Mesodermal cell (in vitro differentiated cells): ENCODE data around the gene DFFB.

ENCODE experiments used
- H3K27ac ChIP-seq: 2 replicates; pipeline ENCODE4 v1.7.0; 2013; ENCODE audit warnings: mild to moderate bottlenecking, low read depth, low read length, moderate library complexity; ENCODE audit not compliant: severe bottlenecking
- H3K36me3 ChIP-seq: 2 replicates; pipeline ENCODE4 v1.7.1; 2013; ENCODE audit warnings: mild to moderate bottlenecking, low read length, moderate library complexity; ENCODE audit not compliant: control insufficient read depth, insufficient read depth
- H3K4me1 ChIP-seq: one replicate; pipeline ENCODE4 v1.7.1; 2013; ENCODE audit warnings: mild to moderate bottlenecking, low read length; ENCODE audit not compliant: insufficient read depth, control insufficient read depth, poor library complexity, severe bottlenecking
- H3K4me3 ChIP-seq: 2 replicates; pipeline ENCODE4 v1.7.0; 2013; ENCODE audit warnings: low read length, control low read depth, mild to moderate bottlenecking; ENCODE audit not compliant: insufficient read depth, poor library complexity, severe bottlenecking; ENCODE audit errors: extremely low read depth
- H3K9me3 ChIP-seq: 2 replicates; pipeline ENCODE4 v1.7.1; 2013; ENCODE audit warnings: mild to moderate bottlenecking, low read length, moderate library complexity; ENCODE audit not compliant: control insufficient read depth
- whole genome bisulfite sequencing, 2 experiments: methylation state at CpG; one replicate each; pipeline ENCODE4 v1.1.5; 2013; ENCODE audit warnings: missing lambda C conversion rate in 2 of 2; ENCODE audit not compliant: insufficient coverage in 2 of 2; 5-methylcytosine and 5-hydroxymethylcytosine counted together

The DFFB gene

DNA sequence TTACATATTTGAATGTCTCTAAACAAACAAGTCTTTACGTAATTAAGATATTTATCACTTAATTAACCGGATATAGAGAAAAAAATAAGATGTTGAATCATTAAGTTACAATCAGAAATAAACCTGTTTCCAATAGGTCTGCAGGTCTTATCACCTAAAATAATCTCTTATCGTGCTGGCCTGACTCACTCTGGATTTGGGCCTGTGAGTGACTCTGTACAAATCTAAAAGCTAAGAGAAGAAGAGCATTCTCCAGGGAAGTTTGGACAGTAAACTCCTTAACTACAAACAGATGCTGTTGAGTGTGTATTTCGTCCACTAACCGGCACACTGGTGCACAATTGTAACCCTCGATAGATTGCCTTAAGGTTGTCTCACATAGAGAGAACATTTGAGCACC is 25.6 kb upstream of the DFFB start:
- Histone ChIP-seq H3K4me1 (no peaks in the 10 kb centered on the region), H3K4me3 (no peak overlapping the region), H3K9me3 (no peaks in the 10 kb centered on the region), H3K36me3 (peaks cover 61% of the 10 kb centered on the region), H3K27ac (no peak overlapping the region)
- 100% methylated on average over 3 of the region's 6 CpGs; no CpG with 5 or more reads in 1 of the 2 experiments for WGBS, 2 experiments

DNA sequence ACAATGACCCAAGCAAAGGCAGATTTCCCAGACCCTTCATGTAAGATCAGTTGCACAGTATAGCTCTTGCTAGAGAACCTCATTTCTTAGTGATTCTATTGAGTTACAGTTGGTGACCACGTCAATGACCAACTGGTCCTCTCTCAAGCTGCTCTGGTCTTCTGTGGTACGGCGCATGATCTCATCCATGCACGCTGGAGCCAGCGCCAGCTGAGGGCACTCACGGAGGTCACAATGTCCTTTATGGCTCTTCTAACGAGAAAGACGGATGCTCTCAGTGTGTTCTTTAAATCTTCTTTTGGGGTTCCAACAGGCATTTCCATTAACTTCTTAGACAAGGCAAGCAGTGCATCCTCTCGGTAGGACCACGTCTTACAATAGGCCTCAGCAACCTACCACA is 22.6 kb upstream of the DFFB start:
- WGBS, 2 experiments = 90 to 93% methylated on average over 9 of the region's 10 CpGs
- no peak overlapping the region for H3K27ac ChIP-seq
- peaks cover 8% of the 10 kb centered on the region for H3K9me3 ChIP-seq
- no peaks in the 10 kb centered on the region for H3K4me1 ChIP-seq
- H3K36me3 ChIP-seq = peaks cover 75% of the 10 kb centered on the region
- no peak overlapping the region for H3K4me3 ChIP-seq

DNA sequence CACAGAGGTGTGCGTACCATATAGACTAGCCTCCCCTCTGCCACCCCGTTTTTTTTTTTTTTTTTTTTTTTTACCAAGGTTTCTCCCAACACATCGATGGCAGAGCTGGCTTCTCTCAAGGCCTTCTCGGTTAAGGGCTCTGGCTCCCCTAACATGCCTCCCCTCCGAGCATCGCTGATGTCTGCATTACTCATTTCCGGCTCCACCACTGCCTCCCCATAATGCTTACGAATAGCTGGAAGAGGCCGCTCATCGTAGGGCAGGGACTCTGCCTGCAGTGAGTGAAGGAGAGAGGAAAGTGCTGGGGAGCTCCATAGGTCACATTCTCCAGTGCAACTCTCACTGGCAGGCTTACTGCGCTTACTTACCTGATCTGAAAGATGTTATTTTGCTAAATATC is 20.9 kb upstream of the DFFB start:
- Histone ChIP-seq H3K4me1 (no peaks in the 10 kb centered on the region), H3K9me3 (peaks cover 8% of the 10 kb centered on the region), H3K36me3 (peaks cover 77% of the 10 kb centered on the region), H3K27ac (no peak overlapping the region), H3K4me3 (no peak overlapping the region)
- WGBS, 2 experiments = 93 to 100% methylated on average over 3 to 6 of the region's 11 CpGs

DNA sequence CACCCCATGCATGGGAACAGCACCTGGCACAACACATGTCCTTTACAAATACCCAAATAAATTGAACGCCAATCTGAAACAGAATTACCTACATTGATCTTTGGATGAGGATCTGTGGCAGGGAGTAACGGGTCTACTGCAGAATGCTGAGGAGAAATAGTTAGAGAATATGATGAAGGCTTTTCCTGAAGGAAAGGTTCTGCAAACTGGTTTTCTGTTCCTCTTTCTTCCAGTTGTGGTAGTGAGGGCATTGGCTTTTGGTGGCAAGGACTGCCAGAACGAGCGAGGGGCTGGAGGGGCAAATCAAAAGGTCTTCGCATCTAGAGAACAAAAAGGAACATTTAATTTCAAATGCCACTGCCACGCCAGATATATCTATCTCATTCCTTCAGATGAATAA is 20.1 kb upstream of the DFFB start:
- Histone ChIP-seq H3K27ac (no peak overlapping the region), H3K36me3 (peaks cover 72% of the 10 kb centered on the region), H3K4me3 (no peak overlapping the region), H3K4me1 (no peaks in the 10 kb centered on the region), H3K9me3 (peaks cover 8% of the 10 kb centered on the region)
- 90% methylated on average over 2 of the region's 6 CpGs; no CpG with 5 or more reads in 1 of the 2 experiments for WGBS, 2 experiments

DNA sequence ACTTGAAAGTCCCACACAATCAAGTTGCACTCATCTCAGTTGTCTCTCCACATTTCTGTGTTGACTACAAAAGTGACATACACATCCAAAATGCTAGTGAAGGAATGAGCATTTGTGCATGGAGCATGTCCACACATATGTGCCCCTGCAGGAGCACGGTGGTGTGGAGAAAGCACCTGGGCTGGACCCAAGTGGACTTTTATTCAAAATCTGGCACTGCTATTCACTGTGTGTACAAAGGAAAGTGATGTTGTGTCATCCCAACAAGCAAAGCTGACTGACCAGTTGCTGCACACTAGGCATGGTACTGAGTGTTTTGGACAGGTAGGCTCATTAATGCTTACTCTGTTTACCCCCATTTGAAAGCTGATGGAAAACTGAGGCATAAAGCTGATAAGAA is 19.6 kb upstream of the DFFB start:
- Histone ChIP-seq H3K27ac (no peak overlapping the region), H3K36me3 (peaks cover 68% of the 10 kb centered on the region), H3K4me3 (no peak overlapping the region), H3K4me1 (no peaks in the 10 kb centered on the region), H3K9me3 (peaks cover 8% of the 10 kb centered on the region)
- WGBS, 2 experiments = 90 to 100% methylated on average over 1 of the region's 1 CpG

DNA sequence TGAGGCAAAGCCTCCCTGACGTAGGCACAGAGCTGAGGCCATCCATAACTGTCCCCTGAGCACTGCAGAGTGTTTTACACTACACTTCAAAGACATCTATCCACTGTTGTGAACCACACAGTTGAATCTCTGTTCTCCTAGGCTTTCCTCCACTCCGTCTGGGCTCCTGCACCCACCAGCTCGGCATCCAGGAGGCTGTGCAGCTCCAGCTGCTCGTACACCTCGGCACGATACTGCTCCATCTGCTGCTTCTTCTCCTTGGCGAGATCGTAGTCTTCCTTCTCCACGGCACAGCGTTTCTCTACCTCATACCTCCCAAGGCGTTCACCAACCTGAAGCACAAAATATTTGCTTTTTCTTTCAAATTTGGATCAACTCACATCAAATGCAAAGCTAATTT is 18.5 kb upstream of the DFFB start:
- peaks cover 8% of the 10 kb centered on the region for H3K9me3 ChIP-seq
- no peak overlapping the region for H3K4me3 ChIP-seq
- H3K27ac ChIP-seq = no peak overlapping the region
- H3K36me3 ChIP-seq = peaks cover 70% of the 10 kb centered on the region
- H3K4me1 ChIP-seq = no peaks in the 10 kb centered on the region
- 90 to 94% methylated on average over 10 to 11 of the region's 11 CpGs for WGBS, 2 experiments

DNA sequence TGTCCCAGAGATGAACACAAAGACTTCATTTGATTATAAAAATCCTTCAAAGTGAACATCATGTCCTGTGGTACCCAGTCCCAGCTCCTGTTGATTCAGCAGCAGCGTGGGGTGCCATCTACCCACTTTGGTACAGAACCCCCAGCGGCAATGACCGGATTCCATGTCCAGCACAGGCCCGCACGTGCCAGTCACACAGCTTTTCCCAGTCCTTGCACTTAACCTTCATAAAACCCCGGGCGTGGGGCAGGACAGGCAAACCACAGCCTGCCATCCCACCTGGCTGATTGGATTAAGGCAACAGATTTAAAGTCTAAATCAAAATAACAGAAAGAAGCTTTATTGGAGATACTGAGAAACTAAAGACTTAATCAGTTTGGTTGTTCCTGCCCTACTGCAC is 15.8 kb upstream of the DFFB start:
- WGBS, 2 experiments = 91 to 97% methylated on average over 5 to 7 of the region's 7 CpGs
- peaks cover 71% of the 10 kb centered on the region for H3K36me3 ChIP-seq
- H3K27ac ChIP-seq = no peak overlapping the region
- H3K9me3 ChIP-seq = peaks cover 8% of the 10 kb centered on the region
- H3K4me3 ChIP-seq = no peak overlapping the region
- no peaks in the 10 kb centered on the region for H3K4me1 ChIP-seq

DNA sequence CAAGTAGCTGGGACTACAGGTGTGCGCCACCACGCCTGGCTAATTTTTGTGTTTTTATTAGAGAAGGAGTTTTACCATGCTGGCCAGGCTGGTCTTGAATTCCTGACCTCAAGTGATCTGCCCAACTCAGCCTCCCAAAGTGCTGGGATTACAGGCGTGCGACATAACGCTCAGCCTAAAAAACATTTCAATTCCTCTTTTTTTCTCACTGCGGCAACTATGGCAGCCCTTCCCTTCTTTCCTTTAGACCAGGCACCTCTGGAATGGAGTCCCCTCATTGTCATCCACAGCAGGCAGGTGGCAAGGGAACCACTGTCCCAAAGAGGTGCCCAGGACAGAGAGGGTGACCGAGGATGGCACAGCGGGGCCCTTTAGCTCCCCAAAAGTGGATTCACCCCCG is 14.4 kb upstream of the DFFB start:
- Histone ChIP-seq H3K4me3 (no peak overlapping the region), H3K4me1 (no peaks in the 10 kb centered on the region), H3K27ac (no peak overlapping the region), H3K36me3 (peaks cover 69% of the 10 kb centered on the region), H3K9me3 (no peaks in the 10 kb centered on the region)
- WGBS, 2 experiments = 91 to 100% methylated on average over 5 to 8 of the region's 9 CpGs

DNA sequence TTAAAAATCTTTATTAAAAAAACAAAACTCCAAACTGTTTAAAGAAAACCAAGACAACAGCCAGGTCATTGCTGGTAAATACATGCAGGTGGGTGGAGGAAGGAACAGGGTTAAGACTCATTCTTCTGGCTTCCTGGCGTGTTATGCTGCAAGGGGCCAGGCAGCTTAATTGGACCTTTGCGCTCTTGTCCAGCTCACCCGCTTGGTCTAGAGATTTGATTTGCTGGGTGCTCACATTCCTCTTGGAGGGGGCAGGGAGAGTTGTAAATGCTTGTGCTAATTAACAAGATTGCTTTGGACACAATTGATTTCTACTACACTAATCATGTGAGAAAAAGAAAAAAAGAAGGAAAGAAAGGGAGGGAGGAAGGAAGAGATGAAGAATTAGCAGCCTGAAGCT is 10.7 kb upstream of the DFFB start:
- H3K9me3 ChIP-seq = no peaks in the 10 kb centered on the region
- H3K36me3 ChIP-seq = peaks cover 61% of the 10 kb centered on the region
- no peak overlapping the region for H3K4me3 ChIP-seq
- H3K4me1 ChIP-seq = no peaks in the 10 kb centered on the region
- H3K27ac ChIP-seq = no peak overlapping the region
- WGBS, 2 experiments = 86% methylated on average over 1 of the region's 3 CpGs; no CpG with 5 or more reads in 1 of the 2 experiments

DNA sequence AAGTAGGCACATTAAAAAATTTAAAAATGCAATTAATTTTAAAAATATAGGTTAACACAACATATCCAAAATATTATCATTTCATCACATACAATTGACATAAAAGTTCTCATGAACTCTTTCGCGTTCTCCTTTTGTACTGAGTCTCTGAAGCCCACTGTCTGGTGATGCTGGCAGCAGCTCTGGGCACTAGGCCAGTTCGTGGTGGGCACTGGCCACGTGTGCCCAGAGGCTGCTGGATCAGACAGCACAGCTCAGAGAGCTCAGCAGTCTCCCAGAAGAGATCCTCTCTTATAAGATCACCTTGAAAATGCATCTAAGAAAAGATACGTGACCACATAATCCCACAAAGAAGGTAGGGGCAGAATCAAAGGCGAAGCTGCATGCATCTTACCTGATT is 10.2 kb upstream of the DFFB start:
- H3K4me3 ChIP-seq = no peak overlapping the region
- no peaks in the 10 kb centered on the region for H3K9me3 ChIP-seq
- H3K4me1 ChIP-seq = no peaks in the 10 kb centered on the region
- WGBS, 2 experiments = 86 to 89% methylated on average over 4 to 5 of the region's 6 CpGs
- peaks cover 67% of the 10 kb centered on the region for H3K36me3 ChIP-seq
- no peak overlapping the region for H3K27ac ChIP-seq

DNA sequence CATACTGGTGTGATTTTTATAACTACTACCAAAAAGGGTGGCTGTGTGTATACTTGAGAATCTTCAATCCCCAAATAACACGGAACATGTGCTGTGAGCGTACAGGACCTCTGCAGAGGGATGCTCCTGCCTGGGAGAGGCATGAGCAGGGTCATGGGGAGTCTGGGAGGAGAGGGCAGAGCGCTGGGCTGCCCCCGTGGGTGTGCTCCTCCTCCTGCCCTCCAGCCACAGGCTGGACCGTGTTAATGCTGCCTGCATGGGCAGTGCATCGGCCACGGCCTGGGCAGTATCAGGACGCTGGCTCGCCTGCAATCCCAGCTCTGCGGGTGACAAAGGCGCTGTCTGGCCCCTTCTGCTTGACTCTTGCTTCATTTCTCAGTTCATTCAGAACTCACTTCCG is 6.4 kb upstream of the DFFB start:
- Histone ChIP-seq H3K9me3 (no peaks in the 10 kb centered on the region), H3K36me3 (peaks cover 42% of the 10 kb centered on the region), H3K4me3 (no peak overlapping the region), H3K4me1 (no peaks in the 10 kb centered on the region), H3K27ac (no peak overlapping the region)
- WGBS, 2 experiments = 78 to 85% methylated on average over 6 to 11 of the region's 12 CpGs
